Measurements from ENCODE around the gene NBPF3. TPM values are rescaled to one million over a fixed set of nuclear protein-coding genes. Genes with fewer than 3 reads are reported as not detected.

The NBPF3 gene
- total and polyA plus RNA-seq, 2 donors (not counting 3 experiments of a cell fraction or from before 2014, with no cell fraction given): 3.3 to 6.5 TPM

GRCh38 chr1:21530368-21531016 lies 90.6 kb downstream of the NBPF3 start:
- Histone ChIP-seq H4K20me1 (replicated peaks; ENCODE audit: control insufficient read depth, extremely low read depth, insufficient read depth, low read length) (no peaks in the 10 kb centered on the region), H3K9me3 (replicated peaks; ENCODE audit: control insufficient read depth, insufficient read depth, low read length) (no peaks in the 10 kb centered on the region), H3K4me1 (ENCODE audit: control insufficient read depth, extremely low read depth, insufficient read depth, low read length) (no peaks in the 10 kb centered on the region), H2AFZ (ENCODE audit: low read depth, low read length) (no peak overlapping the region), H3K4me2 (ENCODE audit: insufficient read depth, low read length) (no peak overlapping the region), H3K27ac (ENCODE audit: insufficient read depth, low read depth, low read length) (no peak overlapping the region), H3K9me1 (replicated peaks; ENCODE audit: control insufficient read depth, extremely low read depth, insufficient read depth, low read length) (no peaks in the 10 kb centered on the region), H3K27me3 (ENCODE audit: control insufficient read depth in 2 of 2, insufficient read depth in 2 of 2, low read length in 2 of 2) (peaks cover 7 to 8% of the 10 kb centered on the region in 2 experiments), H3K4me3 (replicated peaks in 1 of 3; ENCODE audit: insufficient read depth in 1 of 3, low read depth in 1 of 3, low read length in 3 of 3) (no peak overlapping the region), H3K79me2 (ENCODE audit: control insufficient read depth, insufficient read depth, low read length) (no peaks in the 10 kb centered on the region), H3K36me3 (ENCODE audit: control insufficient read depth in 2 of 2, extremely low read depth in 1 of 2, insufficient read depth in 2 of 2, low read length in 2 of 2) (no peaks in the 10 kb centered on the region), H3K9ac (replicated peaks; ENCODE audit: extremely low read depth, insufficient read depth, low read length) (no peak overlapping the region)
- dilution Hi-C loops (cut with MboI; ENCODE audit: extremely low pct_ligation_motif_present, low sequenced_read_pairs): no loop called here
- FAIRE-seq: no peak
- no peak for DNase-seq (ENCODE audit: low read depth, low spot score)
- POLR2A ChIA-PET: no interaction called here
- BruUV-seq (replicated peaks): no TSS peak
- CTCF ChIA-PET: interaction anchor here (1.5 kb wide), 2 partner anchors 64 to 160 kb away, joined by 3 to 6 read pairs; no protein-coding TSS in a partner anchor
- TF ChIP-seq MYC (IDR thresholded peaks at IDR 0.05; ENCODE audit: low read depth, low read length): no peak
- no peak for TF ChIP-seq EZH2 (IDR thresholded peaks at IDR 0.05; ENCODE audit: borderline replicate concordance, low read depth, low read length, severe bottlenecking)
- TF ChIP-seq FOS (IDR thresholded peaks at IDR 0.05; ENCODE audit: borderline replicate concordance, insufficient read depth, low read length): no peak
- no peak for TF ChIP-seq JUN (IDR thresholded peaks at IDR 0.05; ENCODE audit: borderline replicate concordance, insufficient read depth, insufficient read length, low read depth)
- no peak for TF ChIP-seq POLR2AphosphoS5 (IDR thresholded peaks at IDR 0.05; ENCODE audit: insufficient read depth, low read depth, low read length)
- TF ChIP-seq POLR2A (IDR thresholded peaks at IDR 0.05; ENCODE audit: low read depth, low read length): no peak
- TF ChIP-seq MAX (IDR thresholded peaks at IDR 0.05; ENCODE audit: insufficient read depth, insufficient read length): no peak
- no peak for TF ChIP-seq GATA2 (IDR thresholded peaks at IDR 0.05; ENCODE audit: insufficient read depth, insufficient read length, low read depth, low read length)
- no peak for TF ChIP-seq CTCF (IDR thresholded peaks at IDR 0.05; ENCODE audit: extremely low read depth in 1 of 2, insufficient read depth in 1 of 2, low read depth in 1 of 2, low read length in 2 of 2)
- intact Hi-C loops (cut with micrococcal nuclease): no loop called here
